A549 (cell line): Measurements from ENCODE around the gene EIF4G3.

ENCODE experiments used
- JUNB ChIP-seq: fragments of >200 bp; sonication (Bioruptor Twin); formaldehyde crosslinking; IDR thresholded peaks from 2 replicates; pipeline ENCODE4 v1.6.1; 2016
- KDM5A ChIP-seq: fragments of 200-600 bp; sonication (generic); IDR thresholded peaks from 2 replicates; pipeline ENCODE4 v1.6.1; 2016; ENCODE audit warnings: antibody characterized with exemption, mild to moderate bottlenecking
- NR3C1 ChIP-seq: fragments of >200 bp; sonication (Bioruptor Twin); formaldehyde crosslinking; IDR thresholded peaks from 3 replicates; pipeline ENCODE4 v1.6.1; 2017
- PHF8 ChIP-seq: fragments of 200-600 bp; sonication (generic); IDR thresholded peaks from 2 replicates; pipeline ENCODE4 v1.6.1; 2016; ENCODE audit warnings: low read depth, mild to moderate bottlenecking, antibody characterized with exemption, moderate library complexity, borderline replicate concordance
- POLR2A ChIP-seq: IDR thresholded peaks from 2 replicates; pipeline ENCODE4 v1.6.1; 2012; ENCODE audit warnings: mild to moderate bottlenecking, low read length
- RAD21 ChIP-seq, 2 experiments: fragments of >200 bp in 1 of 2; sonication (Bioruptor Twin) in 1 of 2; formaldehyde crosslinking in 1 of 2; IDR thresholded peaks in 1 of 2; conservative IDR thresholded peaks in 1 of 2; 2 replicates in 1 of 2; 3 replicates in 1 of 2; pipeline ENCODE4 v1.6.1; 2012 to 2018; ENCODE audit warnings: inconsistent platforms in 1 of 2
- ZC3H11A ChIP-seq: fragments of 450-650 bp; IDR thresholded peaks from 2 replicates; pipeline ENCODE4 v1.6.1; 2014; ENCODE audit warnings: antibody characterized with exemption, mild to moderate bottlenecking
- ZFP36 ChIP-seq: fragments of 450-650 bp; IDR thresholded peaks from 2 replicates; pipeline ENCODE4 v1.6.1; 2014; ENCODE audit warnings: borderline replicate concordance; ENCODE audit not compliant: partially characterized antibody
- TF ChIP-seq, protein P1 (sequence below): fragments of >200 bp; sonication (Bioruptor Twin); formaldehyde crosslinking; IDR thresholded peaks from 3 replicates; pipeline ENCODE4 v1.5.1; 2016
- TF ChIP-seq, protein P2 (sequence below): fragments of 200-600 bp; sonication (generic); IDR thresholded peaks from 2 replicates; pipeline ENCODE4 v1.6.1; 2016; ENCODE audit warnings: antibody characterized with exemption, mild to moderate bottlenecking, moderate library complexity
- TF ChIP-seq, protein P3 (sequence below): IDR thresholded peaks from 2 replicates; pipeline ENCODE4 v1.6.1; 2012

- TF ChIP-seq KDM5A (no peak), POLR2A (no peak), NR3C1 (no peak), PHF8 (no peak), JUNB (no peak), ZC3H11A (no peak), ZFP36 (no peak), RAD21 (conservative IDR thresholded peaks at IDR 0.05 in 1 of 2, IDR thresholded peaks at IDR 0.05 in 1 of 2) (no peak)
- TF ChIP-seq, protein P1, sequence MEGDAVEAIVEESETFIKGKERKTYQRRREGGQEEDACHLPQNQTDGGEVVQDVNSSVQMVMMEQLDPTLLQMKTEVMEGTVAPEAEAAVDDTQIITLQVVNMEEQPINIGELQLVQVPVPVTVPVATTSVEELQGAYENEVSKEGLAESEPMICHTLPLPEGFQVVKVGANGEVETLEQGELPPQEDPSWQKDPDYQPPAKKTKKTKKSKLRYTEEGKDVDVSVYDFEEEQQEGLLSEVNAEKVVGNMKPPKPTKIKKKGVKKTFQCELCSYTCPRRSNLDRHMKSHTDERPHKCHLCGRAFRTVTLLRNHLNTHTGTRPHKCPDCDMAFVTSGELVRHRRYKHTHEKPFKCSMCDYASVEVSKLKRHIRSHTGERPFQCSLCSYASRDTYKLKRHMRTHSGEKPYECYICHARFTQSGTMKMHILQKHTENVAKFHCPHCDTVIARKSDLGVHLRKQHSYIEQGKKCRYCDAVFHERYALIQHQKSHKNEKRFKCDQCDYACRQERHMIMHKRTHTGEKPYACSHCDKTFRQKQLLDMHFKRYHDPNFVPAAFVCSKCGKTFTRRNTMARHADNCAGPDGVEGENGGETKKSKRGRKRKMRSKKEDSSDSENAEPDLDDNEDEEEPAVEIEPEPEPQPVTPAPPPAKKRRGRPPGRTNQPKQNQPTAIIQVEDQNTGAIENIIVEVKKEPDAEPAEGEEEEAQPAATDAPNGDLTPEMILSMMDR, result no peak
- TF ChIP-seq, protein P2, sequence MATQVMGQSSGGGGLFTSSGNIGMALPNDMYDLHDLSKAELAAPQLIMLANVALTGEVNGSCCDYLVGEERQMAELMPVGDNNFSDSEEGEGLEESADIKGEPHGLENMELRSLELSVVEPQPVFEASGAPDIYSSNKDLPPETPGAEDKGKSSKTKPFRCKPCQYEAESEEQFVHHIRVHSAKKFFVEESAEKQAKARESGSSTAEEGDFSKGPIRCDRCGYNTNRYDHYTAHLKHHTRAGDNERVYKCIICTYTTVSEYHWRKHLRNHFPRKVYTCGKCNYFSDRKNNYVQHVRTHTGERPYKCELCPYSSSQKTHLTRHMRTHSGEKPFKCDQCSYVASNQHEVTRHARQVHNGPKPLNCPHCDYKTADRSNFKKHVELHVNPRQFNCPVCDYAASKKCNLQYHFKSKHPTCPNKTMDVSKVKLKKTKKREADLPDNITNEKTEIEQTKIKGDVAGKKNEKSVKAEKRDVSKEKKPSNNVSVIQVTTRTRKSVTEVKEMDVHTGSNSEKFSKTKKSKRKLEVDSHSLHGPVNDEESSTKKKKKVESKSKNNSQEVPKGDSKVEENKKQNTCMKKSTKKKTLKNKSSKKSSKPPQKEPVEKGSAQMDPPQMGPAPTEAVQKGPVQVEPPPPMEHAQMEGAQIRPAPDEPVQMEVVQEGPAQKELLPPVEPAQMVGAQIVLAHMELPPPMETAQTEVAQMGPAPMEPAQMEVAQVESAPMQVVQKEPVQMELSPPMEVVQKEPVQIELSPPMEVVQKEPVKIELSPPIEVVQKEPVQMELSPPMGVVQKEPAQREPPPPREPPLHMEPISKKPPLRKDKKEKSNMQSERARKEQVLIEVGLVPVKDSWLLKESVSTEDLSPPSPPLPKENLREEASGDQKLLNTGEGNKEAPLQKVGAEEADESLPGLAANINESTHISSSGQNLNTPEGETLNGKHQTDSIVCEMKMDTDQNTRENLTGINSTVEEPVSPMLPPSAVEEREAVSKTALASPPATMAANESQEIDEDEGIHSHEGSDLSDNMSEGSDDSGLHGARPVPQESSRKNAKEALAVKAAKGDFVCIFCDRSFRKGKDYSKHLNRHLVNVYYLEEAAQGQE, result no peak
- TF ChIP-seq, protein P3, sequence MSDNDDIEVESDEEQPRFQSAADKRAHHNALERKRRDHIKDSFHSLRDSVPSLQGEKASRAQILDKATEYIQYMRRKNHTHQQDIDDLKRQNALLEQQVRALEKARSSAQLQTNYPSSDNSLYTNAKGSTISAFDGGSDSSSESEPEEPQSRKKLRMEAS, result no peak
These were observed 80.7 kb downstream of the EIF4G3 start for GRCh38 chr1:21095976-21096375.
